CD4-positive, alpha-beta T cell treated with Interleukin-12 subunit alpha and Interleukin-12 subunit beta, for 1 hour (primary cell): ENCODE results near the gene SOX6.
"Not testable (repeated sequence)": the region's sequence is repeated elsewhere in the genome, so short reads cannot be mapped to it uniquely, and the experiment has no call there.

Experiments used
- DNase-seq: peaks from one replicate; pipeline ENCODE4 v3.0.0-alpha.2; 2020

SOX6 gene

DNA sequence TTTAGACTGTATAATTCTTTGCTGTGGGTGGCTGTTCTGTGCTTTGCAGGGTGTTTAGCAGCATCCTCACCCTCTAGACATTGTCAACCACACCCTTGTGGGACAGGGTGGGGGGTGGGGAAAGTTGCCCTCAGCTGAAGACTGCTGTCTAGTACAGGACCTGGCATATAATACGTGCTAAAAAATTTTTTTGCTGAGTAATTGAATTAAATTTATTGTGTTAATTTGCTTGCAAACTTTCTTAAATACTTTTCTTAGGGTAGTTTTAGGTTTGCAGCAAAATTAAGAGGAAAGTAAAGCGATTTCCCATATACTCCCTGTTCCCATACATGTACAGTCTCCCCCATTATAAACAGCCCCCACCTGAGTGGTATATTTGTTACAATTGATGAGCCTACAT lies 268.5 kb downstream of the SOX6 start:
- DNase-seq = no peak

DNA sequence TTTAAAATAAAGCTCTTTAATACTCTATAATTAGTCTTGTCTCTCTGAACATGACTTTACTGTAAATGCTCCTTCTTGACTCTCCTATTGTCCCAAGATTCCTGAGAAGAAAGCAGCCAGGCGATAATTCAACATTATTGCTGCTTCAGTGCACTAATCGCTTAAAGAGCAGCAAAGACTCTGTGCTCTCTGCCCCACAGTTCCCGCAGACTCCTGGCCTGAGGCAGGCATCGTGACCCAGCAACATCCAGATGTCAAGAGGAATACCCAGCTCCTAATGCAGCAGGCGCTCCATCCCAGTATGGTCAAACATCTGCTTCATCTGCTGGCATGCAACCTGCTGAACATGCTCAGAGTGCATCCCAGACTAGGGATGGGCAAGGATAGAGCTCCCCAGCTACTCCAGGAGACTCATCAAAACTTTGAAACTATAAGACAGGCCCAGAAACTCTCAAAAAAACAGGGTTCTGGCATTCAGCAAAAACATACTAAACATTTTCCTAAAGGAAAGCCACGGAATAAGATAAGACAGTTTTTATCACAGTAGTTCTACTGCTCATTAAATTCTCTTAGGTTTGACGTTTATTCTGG lies 270.0 kb downstream of the SOX6 start:
- no peak for DNase-seq

DNA sequence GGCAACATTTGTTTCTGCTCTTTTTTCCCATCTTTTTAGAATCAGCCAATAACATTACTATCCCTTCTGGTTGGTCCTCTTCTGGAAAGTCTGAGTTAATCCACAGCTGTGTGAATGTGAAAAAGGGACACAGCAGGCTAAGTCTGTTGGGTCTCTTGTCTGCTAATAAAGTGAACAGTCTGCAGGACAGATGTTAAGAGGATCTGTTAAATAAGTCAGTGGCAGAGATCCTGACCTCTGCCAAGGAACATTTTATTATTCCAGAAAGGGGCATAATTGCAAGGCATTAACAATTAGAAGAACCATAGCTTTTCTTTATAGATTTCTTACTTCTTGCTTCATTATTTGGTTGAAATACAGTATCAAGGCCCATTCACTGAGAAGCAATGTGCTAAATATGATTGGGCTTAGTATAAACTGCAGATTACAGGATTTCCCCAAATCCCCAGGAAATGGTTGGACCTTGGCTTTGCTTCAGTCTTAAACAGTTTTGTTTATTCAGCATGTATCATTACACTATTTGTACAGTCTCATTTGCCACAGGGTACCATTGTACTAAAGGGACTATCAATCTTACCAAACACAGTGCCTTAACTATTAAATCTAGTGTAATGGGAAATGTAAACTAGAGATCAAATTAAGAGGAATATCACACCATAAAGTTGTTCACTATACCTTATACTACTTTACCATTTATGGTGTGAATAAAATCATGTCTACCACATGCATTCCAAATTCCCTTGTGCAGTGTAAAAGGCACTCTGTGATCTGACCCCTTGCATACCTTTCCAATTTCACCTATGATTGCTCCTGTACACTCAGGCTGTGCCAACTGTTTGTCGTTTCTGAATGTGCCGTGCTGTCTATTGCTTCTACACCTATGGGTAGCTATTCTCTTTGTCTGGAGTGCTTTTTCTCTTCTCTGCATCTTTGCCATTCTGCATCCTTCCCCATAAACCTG lies 274.0 kb downstream of the SOX6 start:
- no peak for DNase-seq

DNA sequence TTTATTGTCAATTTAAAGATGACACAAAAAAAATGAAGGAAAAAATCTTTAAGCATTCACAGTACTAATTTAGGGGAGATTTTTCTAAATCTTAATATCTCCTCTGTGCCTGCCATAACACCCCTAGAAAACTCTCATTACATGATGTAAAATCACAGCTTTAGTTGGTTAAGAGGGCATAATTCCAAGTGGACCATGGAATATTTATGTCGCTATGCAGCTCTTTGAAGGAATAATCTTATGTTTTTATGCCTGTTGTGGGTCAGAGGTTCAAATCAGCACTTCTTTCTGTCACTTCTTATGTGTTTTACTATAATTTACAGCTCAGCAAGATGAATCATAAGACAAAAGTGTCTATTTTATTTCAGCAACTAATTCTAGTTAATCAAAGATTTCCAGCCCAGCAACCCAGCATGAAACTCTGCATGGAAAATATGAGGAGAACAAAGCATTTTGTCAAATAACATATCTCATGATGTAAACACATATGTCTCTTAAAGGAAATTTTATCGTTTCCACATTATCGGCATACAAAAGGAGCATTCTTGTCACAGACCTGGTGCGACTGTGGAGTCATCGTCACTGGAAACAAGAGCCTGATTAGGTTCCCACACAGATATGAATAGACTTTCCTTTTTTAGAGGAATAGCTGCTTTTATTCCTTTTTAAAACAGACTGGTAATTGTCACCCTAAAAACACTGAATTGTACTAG lies 274.8 kb downstream of the SOX6 start:
- no peak for DNase-seq

DNA sequence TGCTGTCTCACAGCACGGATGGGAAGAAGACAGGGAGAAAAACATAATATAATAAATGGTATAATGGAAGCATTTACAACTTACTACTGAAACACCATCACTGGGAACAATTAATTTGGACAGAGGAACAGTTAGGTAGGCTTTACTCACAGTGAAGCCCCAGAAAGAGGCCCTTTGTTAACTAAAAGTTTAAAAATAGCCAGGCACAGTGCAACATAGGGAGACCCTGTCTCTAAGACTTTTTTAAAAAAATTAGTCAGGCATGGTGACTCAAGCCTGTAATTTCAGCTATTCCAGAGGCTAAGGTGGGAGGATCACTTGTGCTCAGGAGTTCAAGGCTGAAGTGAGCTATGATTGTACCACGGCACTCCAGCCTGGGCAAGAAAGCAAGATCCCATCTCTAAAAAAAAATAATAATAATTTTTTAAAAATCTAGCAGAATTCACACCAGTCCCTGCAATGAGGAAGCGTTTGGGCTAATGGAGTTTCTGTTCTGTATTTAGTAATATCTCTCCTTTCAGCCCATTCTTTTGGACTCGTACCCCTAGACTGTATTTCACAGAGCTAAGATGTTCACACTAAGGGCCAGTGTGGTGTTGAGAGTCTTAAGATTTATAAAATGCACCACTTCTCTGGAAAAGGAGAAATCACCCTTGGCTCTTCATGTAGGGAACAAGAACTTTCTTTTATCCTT lies 275.5 kb downstream of the SOX6 start:
- DNase-seq = no peak

DNA sequence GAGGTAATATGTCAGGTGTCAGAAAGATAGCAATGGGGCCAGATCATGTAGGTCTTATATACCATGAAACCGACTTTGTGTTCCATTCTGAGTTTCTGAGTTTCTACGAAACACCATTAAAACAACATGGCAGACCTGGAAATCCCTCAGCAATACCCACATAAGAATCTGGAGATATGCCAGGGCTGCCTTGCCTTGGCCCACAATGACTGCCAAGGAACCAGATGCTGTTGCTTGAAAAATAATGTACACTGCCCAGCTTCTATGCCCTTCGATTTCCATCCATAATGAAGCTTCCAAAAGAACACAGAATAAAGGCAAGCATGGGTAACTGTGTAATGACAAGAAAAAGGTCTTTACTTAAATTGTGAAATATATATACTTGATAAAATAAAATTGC lies 277.4 kb downstream of the SOX6 start:
- DNase-seq = no peak

DNA sequence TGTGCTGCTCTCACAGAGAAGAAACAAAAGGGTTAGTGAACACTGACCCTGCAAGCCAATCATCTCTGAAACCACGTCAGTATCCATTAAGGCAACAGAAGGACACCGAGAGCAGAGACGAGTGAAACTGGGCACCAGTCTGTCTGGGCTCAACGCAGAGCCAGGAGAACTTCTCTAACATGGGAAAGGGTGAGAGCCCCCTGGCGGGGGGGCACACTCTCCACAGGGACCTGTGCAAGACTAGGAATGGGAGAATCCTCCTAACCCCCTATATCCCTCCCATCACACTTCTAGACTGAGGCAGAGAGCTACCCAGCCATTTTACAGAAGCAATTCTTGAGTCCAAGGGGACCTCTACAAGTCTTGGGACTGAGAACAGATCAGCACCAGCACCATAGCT lies 285.8 kb downstream of the SOX6 start:
- no peak for DNase-seq

DNA sequence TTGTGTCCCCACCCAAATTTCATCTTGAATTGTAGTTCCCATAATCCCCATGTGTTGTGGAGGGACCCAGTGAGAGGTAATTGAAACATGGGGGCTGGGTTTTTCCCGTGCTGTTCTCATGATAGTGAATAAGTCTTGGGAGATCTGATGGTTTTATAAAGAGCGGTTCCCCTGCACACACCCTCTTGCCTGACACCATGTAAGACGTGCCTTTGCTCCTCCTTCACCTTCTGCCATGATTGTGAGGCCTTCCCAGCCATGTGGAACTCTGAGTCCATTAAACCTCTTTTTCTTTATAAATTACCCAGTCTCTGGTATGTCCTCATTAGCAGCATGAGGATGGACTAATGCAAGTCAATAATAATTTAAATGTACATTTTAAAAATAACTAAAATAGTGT lies 289.1 kb downstream of the SOX6 start:
- not testable (repeated sequence) for DNase-seq

DNA sequence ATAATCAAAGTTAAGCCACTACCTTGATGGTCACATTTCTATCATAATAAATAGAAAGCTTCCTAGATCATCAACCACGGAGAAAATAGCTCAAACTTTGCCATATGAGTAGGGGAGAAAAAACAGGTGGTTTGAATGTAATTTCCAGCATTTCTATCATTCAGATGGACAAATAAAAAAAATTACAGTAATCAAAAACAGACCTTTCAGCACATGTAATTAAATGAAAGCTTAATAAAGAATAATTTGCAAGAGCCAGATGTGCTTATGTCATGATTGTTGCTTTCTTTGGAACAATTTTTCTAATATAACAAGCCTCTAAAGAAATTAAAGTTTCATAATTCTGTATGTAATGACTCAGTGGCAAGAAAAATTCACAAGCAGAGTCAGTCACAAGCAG lies 297.0 kb downstream of the SOX6 start:
- DNase-seq = no peak

DNA sequence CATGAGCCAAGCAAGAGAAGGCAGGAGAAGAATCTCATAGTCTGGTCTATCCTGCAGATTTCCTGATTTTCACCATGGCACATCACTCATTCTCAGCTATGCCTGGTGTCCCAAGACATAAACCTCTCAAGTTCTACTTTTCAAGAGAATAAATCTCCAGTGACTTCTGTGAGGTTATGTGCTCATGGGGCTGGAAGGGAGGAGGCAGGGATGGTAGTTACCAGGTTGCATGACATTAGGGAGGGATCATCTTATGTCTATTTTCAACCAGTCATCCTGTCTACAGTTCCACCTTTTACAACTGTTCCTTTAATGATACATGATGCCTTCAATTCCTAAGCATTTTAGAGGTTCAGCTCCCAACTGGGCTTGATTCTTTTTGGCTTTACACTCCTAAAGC lies 297.7 kb downstream of the SOX6 start:
- DNase-seq = no peak

DNA sequence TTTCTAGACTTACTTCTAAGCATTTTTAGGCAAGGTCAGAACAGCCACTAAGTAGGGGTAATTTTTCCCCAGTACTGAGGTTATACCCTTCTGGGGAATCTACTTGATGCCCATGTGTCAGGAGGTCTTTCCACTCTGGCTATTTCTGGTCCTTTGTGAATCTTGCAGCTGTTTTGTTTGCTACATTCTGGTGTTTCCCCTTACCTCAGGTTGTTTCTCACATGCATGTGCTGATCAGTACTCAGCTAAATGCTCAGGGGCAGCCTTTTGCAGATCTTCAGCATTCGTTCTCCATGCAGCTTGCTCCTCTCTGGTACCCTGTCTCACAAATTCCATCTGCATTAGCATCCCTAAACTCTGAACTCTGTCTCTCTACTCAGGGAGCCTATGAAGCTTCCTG lies 303.6 kb downstream of the SOX6 start:
- DNase-seq = no peak

DNA sequence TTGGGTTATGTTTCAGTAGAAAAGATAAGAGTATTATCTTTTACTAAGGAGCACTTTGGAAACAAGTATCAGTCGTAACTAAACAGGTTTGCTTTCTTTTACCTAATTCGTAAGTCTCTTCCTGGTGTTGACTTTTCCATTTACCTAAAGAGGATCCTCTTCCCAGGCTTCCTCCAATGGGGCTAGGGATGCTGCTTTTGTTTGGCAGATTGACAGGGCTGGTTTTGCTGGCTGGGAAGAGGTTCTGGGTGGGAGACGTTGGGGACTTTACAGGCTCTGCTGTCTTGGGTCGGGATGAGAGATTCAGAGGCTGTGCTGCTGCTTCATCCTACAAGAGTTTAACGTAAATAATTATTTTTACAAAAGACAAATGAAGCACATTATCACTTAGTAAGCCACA lies 306.7 kb downstream of the SOX6 start:
- no peak for DNase-seq

DNA sequence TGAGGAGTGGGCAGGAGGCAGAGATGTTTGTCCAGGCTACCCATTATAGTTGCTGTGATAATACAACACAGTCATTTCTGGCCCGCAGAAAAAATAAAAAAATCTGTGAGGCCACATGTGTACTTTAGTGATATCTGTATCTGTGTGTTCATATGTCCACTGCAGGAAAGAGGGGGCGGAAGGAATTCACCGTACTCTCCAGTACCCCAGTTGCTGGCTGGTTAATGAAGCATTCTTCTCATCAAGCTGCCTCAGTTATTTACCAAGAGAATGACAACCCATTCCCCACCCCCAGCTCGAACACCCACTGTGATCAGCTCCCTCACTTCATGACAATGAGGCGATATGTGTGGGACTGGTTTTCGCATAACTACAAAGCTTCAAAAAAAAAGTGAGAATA lies 309.3 kb downstream of the SOX6 start:
- DNase-seq = no peak

DNA sequence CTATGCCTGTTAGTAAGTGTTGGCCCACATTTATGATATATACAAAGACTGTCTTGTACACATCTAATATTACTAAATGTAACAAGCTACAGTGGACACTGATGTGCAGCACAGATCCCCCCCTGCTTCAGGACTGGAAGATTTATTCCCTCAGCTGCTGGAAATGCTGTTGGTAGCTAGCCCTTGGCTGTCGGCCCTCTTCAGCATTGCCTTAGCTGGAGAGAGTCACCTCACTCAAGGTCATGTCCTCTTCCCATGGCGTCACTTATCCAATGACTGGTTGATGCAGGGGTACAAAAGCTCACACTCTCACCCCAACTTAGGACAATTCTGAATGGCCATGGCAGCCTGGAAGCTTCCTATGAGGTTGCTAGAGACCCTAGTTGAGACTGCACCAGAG lies 312.7 kb downstream of the SOX6 start:
- DNase-seq = no peak

DNA sequence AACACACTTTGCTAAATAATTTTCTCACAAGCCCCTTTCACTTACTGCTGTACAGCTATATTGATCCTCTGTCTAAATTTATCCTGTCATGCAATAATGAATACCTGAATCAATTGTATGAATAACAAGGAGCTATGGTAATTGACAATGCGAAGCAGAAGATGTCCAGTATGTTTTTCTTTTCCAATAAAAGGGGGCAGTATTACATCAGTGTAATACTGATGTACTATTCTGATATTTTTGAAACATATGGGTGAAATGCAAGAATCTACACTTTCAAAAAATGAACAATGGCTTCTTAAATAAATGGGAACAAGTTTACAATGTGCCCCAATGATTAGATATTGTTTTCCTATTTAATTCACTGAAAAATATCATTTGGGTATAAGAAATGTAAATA lies 315.1 kb downstream of the SOX6 start:
- no peak for DNase-seq

DNA sequence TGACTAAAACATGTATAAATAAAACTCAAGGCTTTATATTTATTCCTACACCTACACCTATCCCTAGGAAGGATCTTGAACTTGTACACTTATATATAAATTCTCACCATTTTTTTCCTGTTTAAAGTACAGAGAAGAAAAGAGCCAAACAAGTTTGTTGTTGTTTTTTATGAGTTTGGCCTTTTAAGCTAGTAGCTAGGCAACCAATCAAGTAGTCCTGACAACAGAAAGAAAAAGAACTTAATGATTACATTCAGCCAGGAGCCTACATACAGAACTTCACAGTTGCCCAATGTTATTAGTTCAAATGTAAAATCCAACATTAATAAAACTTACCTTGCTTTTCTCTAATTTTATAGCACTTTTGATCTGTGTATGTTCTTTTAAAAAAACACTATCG lies 316.2 kb downstream of the SOX6 start:
- DNase-seq = no peak

DNA sequence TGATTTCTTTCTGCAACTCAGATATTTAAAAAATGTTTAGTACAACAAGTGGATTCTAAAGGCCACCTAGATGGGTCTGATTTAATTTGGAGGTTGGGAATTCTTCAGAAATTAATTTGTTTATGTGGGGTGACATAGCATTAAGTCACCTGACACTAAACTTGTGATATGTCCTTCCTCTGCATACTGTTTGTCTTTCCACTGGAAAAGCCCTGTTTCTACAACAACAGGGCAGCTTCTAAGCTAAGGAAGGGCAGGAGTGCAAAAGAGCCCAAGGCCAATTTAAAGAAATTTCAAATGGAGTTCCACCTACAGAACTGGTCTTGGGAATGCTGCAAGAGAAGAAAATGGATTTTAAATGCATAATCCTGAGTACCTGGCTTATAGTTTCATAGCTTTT lies 319.2 kb downstream of the SOX6 start:
- no peak for DNase-seq

DNA sequence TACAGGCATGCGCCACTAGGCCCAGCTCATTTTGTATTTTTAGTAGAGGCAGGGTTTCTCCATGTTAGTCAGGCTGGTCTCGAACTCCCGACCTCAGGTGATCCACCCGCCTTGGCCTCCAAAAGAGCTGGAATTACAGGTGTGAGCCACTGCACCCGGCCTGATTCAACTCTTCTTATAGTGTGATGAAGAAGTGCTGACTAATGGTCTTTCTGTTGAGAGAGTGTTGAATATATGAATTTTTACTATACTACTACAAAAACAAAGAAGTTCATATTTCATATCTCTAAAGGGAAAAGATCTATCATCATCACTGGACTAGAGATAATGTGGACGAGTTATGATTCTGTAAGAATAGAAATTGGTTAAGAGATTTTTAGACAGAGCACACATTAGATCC lies 320.1 kb downstream of the SOX6 start:
- DNase-seq = no peak

DNA sequence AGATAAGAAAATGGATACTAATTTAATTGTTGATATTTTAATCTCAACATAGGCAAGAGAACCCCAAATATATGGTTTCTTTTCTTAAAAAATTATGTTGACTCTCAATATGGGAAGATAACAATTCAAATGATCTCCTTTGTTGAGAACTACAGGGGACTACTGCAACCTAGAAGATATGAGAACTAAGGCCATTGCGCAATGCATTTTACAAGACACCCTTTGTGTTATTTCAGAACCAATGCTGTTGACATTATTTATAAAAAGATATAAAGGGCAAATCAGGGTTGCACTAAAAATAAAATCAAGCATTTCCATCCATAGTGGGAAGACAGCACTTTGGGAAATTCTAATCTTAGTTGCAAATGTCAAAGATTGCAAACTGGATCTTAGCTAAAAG lies 322.3 kb downstream of the SOX6 start:
- no peak for DNase-seq

DNA sequence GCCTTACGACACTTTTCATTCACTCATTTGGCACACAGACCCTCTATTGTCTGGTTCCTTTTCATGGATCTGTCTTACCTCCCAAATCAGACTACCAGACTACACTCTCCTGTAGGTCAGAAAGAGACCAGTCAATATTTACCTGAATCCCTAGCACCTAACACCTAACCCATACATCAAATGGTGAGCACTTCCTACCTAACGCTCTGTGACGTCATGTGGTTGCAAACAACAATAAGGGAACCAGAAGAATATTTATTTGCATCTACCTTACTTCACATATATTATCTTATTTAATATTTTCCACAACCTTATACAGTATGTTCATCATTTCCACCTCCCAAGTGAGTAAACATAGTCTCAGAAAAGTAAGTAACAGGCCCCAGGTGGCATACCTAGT lies 323.4 kb downstream of the SOX6 start:
- no peak for DNase-seq

DNA sequence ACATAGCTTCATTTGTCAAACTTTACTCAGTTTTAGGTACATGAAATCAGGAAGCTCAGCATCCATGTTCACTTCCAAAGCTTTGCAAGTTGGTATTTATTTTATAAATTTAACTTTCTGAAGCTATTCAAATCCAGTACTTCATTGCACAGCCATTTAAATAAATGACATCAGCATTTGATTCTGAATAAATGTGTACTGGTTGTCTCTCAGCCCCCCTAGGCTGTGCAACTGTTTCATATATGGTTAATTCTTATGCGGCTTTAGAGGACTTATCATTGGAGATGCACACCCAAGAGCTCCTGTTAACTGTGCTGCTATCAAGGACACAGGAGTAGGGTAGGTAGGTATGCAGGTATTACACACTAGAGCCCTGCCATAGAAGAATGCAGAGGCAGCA lies 325.1 kb downstream of the SOX6 start:
- no peak for DNase-seq

DNA sequence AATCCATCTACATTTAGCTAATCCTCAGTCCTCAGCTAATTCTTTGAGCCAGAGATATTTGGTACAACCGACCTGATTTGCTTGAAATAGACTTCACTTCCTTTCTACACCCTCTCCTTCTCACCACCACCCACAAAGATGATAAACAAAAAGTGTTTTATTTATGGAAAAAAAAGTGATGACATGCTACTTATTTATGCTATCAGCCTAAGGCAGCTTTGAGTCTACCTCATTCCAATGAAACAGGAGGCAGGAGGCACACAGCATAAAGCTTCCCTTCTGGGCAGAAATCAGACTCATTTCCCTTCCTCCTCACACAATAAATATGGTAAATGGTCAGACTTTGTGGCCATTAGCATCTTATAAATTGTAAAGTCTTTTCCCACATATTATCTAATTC lies 325.7 kb downstream of the SOX6 start:
- no peak for DNase-seq

DNA sequence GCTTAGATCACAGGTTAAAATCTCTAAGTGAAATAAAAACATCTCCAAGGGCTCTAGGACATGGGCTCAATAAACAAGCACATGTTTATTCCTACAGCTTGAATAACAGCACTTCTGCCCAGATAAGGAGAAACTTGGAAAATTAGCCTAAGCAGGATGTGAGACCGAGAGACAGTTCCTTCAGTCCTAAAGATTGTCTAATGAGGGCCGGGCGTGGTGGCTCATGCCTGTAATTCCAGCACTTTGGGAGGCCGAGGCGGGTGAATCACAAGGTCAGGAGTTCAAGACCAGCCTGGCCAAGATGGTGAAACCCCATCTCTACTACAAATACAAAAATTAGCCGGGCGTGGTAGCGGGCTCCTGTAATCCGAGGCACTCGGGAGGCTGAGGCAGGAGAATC lies 327.2 kb downstream of the SOX6 start:
- not testable (repeated sequence) for DNase-seq
